HEK293 (cell line): ENCODE data around the gene ZNF445.

Experiments used
- CTCF ChIA-PET: fragments of 350-600 bp; formaldehyde crosslinking; extraction: SDS; loops from one replicate; lab custom pipeline; 2021; ENCODE audit warnings: antibody characterized with exemption; lab: Yijun Ruan, JAX
- POLR2A ChIA-PET: fragments of 300-600 bp; formaldehyde crosslinking; extraction: SDS; loops from one replicate; lab custom pipeline; 2020; ENCODE audit warnings: antibody characterized with exemption, inconsistent platforms; lab: Yijun Ruan, JAX
- H3K27ac ChIP-seq: fragments of 200-500 bp; sonication (Bioruptor generic); 2 replicates; pipeline ENCODE4 v1.5.1; 2014; ENCODE audit warnings: low read depth, low read length, control low read depth, inconsistent platforms; ENCODE audit errors: extremely low read depth
- H3K36me3 ChIP-seq, 2 experiments: fragments of 200-500 bp in 1 of 2; sonication (Bioruptor generic) in 1 of 2; 1 replicate in 1 of 2; 2 replicates in 1 of 2; pipeline ENCODE4 v1.5.1; 2014 to 2017; ENCODE audit warnings: inconsistent platforms in 2 of 2, low read length in 2 of 2; ENCODE audit not compliant: control insufficient read depth in 2 of 2, insufficient read depth in 1 of 2
- H3K4me1 ChIP-seq: fragments of 200-500 bp; sonication (Bioruptor generic); 2 replicates; pipeline ENCODE4 v1.5.1; 2014; ENCODE audit warnings: mild to moderate bottlenecking, low read length, inconsistent platforms; ENCODE audit not compliant: control insufficient read depth, insufficient read depth
- H3K4me3 ChIP-seq: 2 replicates; pipeline ENCODE4 v1.5.1; 2011; ENCODE audit warnings: low read depth, mild to moderate bottlenecking, control low read depth, low read length, moderate library complexity
- H3K9me3 ChIP-seq: fragments of 200-500 bp; sonication (Bioruptor generic); 2 replicates; pipeline ENCODE4 v1.5.1; 2014; ENCODE audit warnings: low read depth, low read length, inconsistent platforms; ENCODE audit not compliant: control insufficient read depth, insufficient read depth
- SETDB1 ChIP-seq: IDR thresholded peaks from one replicate; pipeline ENCODE4 v1.6.1; 2017; ENCODE audit warnings: mild to moderate bottlenecking, low read length, moderate library complexity, mixed read lengths; ENCODE audit not compliant: insufficient read length
- SP7 ChIP-seq: fragments of 450-650 bp; formaldehyde crosslinking; IDR thresholded peaks from 2 replicates; pipeline ENCODE4 v1.5.1; 2016; ENCODE audit warnings: missing biosample characterization, missing genetic modification characterization
- WT1 ChIP-seq: fragments of 450-650 bp; formaldehyde crosslinking; IDR thresholded peaks from 2 replicates; pipeline ENCODE4 v1.5.1; 2016; ENCODE audit warnings: missing biosample characterization, missing genetic modification characterization
- ZBTB20 ChIP-seq: fragments of 450-650 bp; formaldehyde crosslinking; IDR thresholded peaks from 2 replicates; pipeline ENCODE4 v1.5.1; 2016; ENCODE audit warnings: missing biosample characterization, missing genetic modification characterization
- ZNF112 ChIP-seq: fragments of 450-650 bp; formaldehyde crosslinking; IDR thresholded peaks from 2 replicates; pipeline ENCODE4 v1.5.0; 2017; ENCODE audit warnings: missing biosample characterization, missing genetic modification characterization
- ZNF174 ChIP-seq: fragments of 450-650 bp; formaldehyde crosslinking; IDR thresholded peaks from 2 replicates; pipeline ENCODE4 v1.5.0; 2017; ENCODE audit warnings: missing biosample characterization, mild to moderate bottlenecking, missing genetic modification characterization
- ZNF221 ChIP-seq: fragments of 450-650 bp; formaldehyde crosslinking; IDR thresholded peaks from 2 replicates; pipeline ENCODE4 v1.5.1; 2017; ENCODE audit warnings: missing biosample characterization, missing genetic modification characterization, borderline replicate concordance
- ZNF416 ChIP-seq: fragments of 450-650 bp; formaldehyde crosslinking; IDR thresholded peaks from 2 replicates; pipeline ENCODE4 v1.5.1; 2016; ENCODE audit warnings: missing biosample characterization, missing genetic modification characterization
- ZNF530 ChIP-seq: fragments of 450-650 bp; formaldehyde crosslinking; IDR thresholded peaks from 2 replicates; pipeline ENCODE4 v1.5.1; 2016; ENCODE audit warnings: low read depth, missing biosample characterization, missing genetic modification characterization
- ZNF664 ChIP-seq: fragments of 450-650 bp; formaldehyde crosslinking; IDR thresholded peaks from 2 replicates; pipeline ENCODE4 v1.5.1; 2016; ENCODE audit warnings: missing biosample characterization, missing genetic modification characterization
- ZNF677 ChIP-seq: fragments of 450-650 bp; IDR thresholded peaks from 2 replicates; pipeline ENCODE4 v1.5.0; 2018; ENCODE audit warnings: missing biosample characterization, mild to moderate bottlenecking, missing genetic modification characterization, moderate library complexity
- TF ChIP-seq, protein P1 (sequence below): fragments of 450-650 bp; formaldehyde crosslinking; IDR thresholded peaks from 2 replicates; pipeline ENCODE4 v1.5.1; 2016; ENCODE audit warnings: missing biosample characterization, missing genetic modification characterization
- TF ChIP-seq, protein P2 (sequence below): fragments of 450-650 bp; IDR thresholded peaks from 2 replicates; pipeline ENCODE4 v1.5.1; 2018; ENCODE audit warnings: missing biosample characterization, missing genetic modification characterization
- TF ChIP-seq, protein P3 (sequence below): fragments of 450-650 bp; formaldehyde crosslinking; IDR thresholded peaks from 2 replicates; pipeline ENCODE4 v1.5.1; 2016; ENCODE audit warnings: missing biosample characterization, missing genetic modification characterization
- TF ChIP-seq, protein P4 (sequence below): fragments of 450-650 bp; formaldehyde crosslinking; IDR thresholded peaks from 2 replicates; pipeline ENCODE4 v1.5.1; 2016; ENCODE audit warnings: missing biosample characterization, missing genetic modification characterization

Gene ZNF445

DNA sequence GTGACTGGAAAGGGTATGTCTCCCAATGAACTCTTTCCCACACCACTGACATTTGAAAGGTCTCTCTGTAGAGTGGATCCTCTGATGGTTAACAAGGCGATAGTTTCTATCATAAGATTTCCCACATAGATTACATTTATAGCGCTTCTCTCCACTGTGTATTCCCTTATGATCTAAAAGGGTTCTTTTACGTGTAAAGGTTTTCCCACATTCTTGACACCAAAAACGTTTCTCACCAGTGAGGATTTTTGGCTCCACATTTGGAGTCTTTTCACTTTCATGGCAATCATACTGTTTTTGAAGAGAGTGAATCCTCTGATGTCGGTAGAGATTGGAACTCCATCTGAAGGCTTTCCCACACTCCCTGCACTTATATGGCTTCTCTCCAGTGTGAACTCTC lies 30.5 kb downstream of the ZNF445 start:
- Histone ChIP-seq H3K36me3 (peaks cover 13 to 90% of the 10 kb centered on the region in 2 experiments), H3K4me3 (no peak overlapping the region), H3K9me3 (no peaks in the 10 kb centered on the region), H3K4me1 (no peaks in the 10 kb centered on the region), H3K27ac (no peak overlapping the region)
- ChIA-PET CTCF (no interaction called here), POLR2A (no interaction called here)
- TF ChIP-seq ZNF677 (tag by site-specific recombination) (no peak), SETDB1 (peak; percentile 71)
- TF ChIP-seq, protein P1, sequence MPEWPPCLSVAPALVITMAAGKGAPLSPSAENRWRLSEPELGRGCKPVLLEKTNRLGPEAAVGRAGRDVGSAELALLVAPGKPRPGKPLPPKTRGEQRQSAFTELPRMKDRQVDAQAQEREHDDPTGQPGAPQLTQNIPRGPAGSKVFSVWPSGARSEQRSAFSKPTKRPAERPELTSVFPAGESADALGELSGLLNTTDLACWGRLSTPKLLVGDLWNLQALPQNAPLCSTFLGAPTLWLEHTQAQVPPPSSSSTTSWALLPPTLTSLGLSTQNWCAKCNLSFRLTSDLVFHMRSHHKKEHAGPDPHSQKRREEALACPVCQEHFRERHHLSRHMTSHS (tag by site-specific recombination), result no peak

DNA sequence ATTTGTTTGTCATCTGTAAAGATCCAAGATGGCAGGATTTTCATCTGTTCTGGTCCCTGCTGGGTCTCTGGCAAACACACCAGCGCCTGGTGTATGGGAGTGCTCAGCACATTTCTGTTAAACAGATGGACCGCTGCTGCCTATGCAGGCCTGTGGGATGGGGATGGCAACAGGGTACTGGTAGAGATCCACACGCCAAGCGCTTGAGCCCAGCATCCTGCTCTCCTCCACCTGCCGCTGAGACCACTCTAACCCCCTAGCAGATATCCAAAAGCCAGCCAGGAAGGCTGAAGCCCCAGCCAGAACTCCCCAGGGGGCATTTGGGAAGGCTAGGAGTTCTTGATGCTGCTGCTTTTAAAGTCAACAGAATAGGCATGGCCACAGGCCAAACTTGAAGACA lies 31.7 kb downstream of the ZNF445 start:
- Histone ChIP-seq H3K9me3 (no peaks in the 10 kb centered on the region), H3K36me3 (peaks cover 13 to 85% of the 10 kb centered on the region in 2 experiments), H3K4me3 (no peak overlapping the region), H3K27ac (no peak overlapping the region), H3K4me1 (no peaks in the 10 kb centered on the region)
- TF ChIP-seq ZNF530, result no peak
- no peak for TF ChIP-seq WT1 (tag by site-specific recombination)
- no peak for TF ChIP-seq ZBTB20 (tag by site-specific recombination)
- no peak for TF ChIP-seq ZNF416 (tag by site-specific recombination)
- TF ChIP-seq SP7 (tag by site-specific recombination), result no peak
- TF ChIP-seq ZNF174 (tag by site-specific recombination), result no peak
- TF ChIP-seq ZNF664 (tag by site-specific recombination), result no peak
- no peak for TF ChIP-seq ZNF221 (tag by site-specific recombination)
- TF ChIP-seq, protein P2, sequence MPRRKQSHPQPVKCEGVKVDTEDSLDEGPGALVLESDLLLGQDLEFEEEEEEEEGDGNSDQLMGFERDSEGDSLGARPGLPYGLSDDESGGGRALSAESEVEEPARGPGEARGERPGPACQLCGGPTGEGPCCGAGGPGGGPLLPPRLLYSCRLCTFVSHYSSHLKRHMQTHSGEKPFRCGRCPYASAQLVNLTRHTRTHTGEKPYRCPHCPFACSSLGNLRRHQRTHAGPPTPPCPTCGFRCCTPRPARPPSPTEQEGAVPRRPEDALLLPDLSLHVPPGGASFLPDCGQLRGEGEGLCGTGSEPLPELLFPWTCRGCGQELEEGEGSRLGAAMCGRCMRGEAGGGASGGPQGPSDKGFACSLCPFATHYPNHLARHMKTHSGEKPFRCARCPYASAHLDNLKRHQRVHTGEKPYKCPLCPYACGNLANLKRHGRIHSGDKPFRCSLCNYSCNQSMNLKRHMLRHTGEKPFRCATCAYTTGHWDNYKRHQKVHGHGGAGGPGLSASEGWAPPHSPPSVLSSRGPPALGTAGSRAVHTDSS (tag by site-specific recombination), result no peak
- TF ChIP-seq, protein P3, sequence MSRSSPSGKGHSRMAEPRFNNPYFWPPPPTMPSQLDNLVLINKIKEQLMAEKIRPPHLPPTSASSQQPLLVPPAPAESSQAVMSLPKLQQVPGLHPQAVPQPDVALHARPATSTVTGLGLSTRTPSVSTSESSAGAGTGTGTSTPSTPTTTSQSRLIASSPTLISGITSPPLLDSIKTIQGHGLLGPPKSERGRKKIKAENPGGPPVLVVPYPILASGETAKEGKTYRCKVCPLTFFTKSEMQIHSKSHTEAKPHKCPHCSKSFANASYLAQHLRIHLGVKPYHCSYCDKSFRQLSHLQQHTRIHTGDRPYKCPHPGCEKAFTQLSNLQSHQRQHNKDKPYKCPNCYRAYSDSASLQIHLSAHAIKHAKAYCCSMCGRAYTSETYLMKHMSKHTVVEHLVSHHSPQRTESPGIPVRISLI (tag by site-specific recombination), result no peak
- ChIA-PET POLR2A (no interaction called here), CTCF (no interaction called here)

DNA sequence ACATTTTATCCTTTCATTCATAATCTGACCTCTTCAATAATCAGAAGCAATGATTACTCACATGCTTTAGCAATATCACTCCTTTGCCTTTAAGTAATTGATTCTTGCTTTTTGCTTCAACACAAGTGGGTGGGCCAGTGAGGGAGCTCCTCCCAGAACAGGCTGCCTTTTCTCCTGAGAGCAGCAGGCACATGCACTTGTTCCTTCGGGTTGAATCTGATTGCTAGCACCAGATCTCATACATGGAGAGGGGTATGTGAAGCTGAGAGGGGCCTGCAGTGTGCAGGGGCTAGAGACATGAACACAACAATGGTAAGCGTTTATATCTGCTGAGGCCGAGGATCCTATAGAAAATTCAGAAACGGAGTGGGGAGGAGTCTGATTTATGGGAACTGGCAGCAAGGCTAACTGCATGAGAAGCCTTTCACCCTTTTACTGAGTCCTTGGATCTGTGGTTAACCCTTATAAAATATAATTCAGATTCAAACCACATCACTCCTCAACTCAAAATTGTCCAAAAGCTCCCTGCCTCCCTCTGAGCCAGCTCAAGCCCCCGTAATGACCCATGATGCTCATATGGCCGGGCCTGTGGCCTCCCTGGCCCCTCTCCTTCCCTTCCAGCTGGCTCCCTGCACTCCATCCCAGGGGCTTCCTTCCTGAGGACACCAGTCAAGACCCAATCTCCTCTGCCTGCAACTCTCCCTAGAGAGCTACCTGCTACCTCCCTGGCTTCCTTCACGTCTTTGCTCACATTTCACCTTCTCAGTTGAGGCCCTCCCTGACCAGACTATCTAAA lies 32.4 kb downstream of the ZNF445 start:
- CTCF ChIA-PET, result interaction anchor here (1.0 kb wide), 1 partner anchor 121 kb away, joined by 4 read pairs; no protein-coding TSS in a partner anchor
- TF ChIP-seq WT1 (tag by site-specific recombination), result no peak
- TF ChIP-seq, protein P4, sequence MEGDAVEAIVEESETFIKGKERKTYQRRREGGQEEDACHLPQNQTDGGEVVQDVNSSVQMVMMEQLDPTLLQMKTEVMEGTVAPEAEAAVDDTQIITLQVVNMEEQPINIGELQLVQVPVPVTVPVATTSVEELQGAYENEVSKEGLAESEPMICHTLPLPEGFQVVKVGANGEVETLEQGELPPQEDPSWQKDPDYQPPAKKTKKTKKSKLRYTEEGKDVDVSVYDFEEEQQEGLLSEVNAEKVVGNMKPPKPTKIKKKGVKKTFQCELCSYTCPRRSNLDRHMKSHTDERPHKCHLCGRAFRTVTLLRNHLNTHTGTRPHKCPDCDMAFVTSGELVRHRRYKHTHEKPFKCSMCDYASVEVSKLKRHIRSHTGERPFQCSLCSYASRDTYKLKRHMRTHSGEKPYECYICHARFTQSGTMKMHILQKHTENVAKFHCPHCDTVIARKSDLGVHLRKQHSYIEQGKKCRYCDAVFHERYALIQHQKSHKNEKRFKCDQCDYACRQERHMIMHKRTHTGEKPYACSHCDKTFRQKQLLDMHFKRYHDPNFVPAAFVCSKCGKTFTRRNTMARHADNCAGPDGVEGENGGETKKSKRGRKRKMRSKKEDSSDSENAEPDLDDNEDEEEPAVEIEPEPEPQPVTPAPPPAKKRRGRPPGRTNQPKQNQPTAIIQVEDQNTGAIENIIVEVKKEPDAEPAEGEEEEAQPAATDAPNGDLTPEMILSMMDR (tag by site-specific recombination), result no peak
- TF ChIP-seq ZNF112 (tag by site-specific recombination), result no peak
- H3K27ac ChIP-seq, result no peak overlapping the region
- peaks cover 12 to 78% of the 10 kb centered on the region in 2 experiments for H3K36me3 ChIP-seq
- H3K9me3 ChIP-seq, result no peaks in the 10 kb centered on the region
- no peak overlapping the region for H3K4me3 ChIP-seq
- POLR2A ChIA-PET, result no interaction called here
- H3K4me1 ChIP-seq, result no peaks in the 10 kb centered on the region
